GM19324 (cell line): ENCODE measurements around the gene CBX1.
"Not testable (repeated sequence)": the region's sequence is repeated elsewhere in the genome, so short reads cannot be mapped to it uniquely, and the experiment has no call there.

Source experiments
- ATAC-seq: cut with Tn5 transposase; IDR thresholded peaks from one replicate; pipeline ENCODE4 v1.9.1; 2021; ENCODE audit warnings: mild to moderate bottlenecking, moderate library complexity; ENCODE audit not compliant: unreplicated experiment, low FRiP score

CBX1 gene

DNA sequence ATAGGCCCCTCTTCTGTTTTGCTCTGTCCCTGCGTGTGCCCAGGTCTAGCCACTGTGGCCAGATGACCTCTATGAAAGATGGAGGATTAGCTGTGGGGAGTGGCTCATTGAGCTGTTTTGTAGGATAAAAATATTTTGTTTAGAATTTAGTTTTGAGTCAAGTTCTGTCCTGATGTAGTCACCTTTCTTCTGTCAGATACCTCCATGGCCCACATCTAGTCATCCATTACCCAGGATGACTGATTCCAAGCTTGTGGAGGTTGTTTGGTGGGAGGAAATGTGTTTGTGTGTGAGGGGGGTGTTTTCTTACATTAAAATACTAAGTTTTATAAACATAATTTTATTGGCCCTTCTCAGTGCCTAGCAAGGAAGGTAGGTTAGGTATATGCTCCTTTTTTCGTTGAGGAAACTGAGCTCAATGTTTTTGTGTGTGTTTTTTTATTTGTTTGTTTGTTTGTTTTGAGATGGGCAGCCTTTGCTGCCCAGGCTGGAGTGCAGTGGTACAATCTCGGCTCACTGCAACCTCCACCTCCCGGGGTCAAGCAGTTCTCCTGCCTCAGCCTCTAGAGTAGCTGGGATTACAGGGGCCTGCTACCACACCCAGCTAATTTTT, 22.6 kb upstream of the CBX1 start:
- no peak for ATAC-seq

DNA sequence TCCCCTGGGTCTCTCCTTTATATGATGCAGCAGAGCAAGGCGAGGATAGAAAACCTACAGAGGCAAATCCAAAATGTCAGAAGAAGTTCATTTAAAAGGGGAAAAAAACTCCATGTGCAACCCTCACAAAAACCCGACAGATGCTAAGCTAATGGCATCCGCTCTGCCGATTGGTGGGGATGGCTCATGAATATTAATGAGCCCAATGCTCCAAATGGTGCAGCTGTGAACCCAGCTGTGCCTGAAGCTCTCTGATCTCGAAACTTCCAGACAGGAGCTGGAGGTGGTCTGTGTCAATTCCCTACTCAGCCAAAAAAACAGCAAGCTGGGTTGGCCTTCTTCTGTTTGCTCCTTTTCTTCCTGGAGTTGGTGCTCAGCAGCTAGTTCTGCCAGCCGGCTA, 21.8 kb upstream of the CBX1 start:
- ATAC-seq = no peak

GRCh38 chr17:48122665-48123045, 21.4 kb upstream of the CBX1 start:
- no peak for ATAC-seq

DNA sequence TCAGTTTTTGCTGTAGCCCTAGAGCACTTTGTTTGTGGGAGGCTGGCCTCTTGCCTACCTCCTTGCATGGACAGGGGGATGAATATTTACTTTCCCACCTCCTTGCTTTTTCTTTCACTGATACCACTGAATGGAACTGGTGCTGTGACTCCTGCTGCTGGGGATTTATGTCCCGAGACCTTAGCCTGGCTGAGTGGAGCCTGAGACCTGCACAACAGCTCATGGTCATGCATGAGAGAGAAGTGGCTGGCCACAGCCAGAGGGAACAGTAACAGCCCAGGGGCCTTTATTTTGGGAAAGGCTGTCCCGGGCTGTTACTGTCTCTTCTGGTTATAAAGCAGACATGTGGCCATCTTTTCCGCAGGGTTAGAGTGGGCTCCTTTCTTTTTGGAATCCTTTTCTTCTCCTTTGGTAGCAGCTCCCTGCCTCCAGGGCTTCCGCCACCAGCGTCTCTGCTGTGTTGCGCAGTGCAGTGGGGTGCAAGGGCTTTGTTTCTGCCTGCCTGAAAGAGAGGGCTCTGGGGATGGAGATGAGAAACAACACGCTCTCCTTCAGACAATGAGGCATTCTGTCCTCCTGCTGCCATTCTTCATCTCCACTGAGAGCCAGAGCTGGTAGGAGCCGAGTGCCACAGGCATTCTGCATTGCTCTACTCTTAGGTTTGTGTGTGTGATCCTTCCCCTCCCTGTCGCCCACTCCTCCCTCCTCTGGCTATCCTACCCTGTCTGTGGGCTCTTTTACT, 20.8 kb upstream of the CBX1 start:
- no peak for ATAC-seq

DNA sequence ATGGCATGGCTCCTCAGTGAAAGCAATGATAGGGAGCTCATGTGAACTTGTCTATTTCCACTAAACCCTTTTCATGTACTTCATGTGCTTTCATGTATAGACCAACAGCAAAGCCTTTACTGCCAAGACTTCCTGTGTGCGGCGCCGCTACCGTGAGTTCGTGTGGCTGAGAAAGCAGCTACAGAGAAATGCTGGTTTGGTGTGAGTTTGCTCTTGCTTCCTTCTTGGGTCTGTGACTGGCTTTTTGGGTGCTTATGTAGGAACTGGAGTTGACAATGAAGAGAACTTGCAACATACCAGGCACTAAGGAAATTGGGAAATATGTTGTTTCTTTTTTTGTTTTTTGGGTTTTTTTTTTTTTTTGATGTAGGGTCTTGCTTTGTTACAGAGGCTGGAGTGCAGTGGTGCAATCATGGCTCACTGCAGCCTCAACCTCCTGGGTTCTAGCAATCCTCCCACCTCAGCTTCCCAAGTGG, 12.0 kb upstream of the CBX1 start:
- no peak for ATAC-seq

GRCh38 chr17:48111937-48112241, 10.6 kb upstream of the CBX1 start:
- no peak for ATAC-seq

GRCh38 chr17:48110761-48111160, 9.5 kb upstream of the CBX1 start:
- ATAC-seq = no peak

DNA sequence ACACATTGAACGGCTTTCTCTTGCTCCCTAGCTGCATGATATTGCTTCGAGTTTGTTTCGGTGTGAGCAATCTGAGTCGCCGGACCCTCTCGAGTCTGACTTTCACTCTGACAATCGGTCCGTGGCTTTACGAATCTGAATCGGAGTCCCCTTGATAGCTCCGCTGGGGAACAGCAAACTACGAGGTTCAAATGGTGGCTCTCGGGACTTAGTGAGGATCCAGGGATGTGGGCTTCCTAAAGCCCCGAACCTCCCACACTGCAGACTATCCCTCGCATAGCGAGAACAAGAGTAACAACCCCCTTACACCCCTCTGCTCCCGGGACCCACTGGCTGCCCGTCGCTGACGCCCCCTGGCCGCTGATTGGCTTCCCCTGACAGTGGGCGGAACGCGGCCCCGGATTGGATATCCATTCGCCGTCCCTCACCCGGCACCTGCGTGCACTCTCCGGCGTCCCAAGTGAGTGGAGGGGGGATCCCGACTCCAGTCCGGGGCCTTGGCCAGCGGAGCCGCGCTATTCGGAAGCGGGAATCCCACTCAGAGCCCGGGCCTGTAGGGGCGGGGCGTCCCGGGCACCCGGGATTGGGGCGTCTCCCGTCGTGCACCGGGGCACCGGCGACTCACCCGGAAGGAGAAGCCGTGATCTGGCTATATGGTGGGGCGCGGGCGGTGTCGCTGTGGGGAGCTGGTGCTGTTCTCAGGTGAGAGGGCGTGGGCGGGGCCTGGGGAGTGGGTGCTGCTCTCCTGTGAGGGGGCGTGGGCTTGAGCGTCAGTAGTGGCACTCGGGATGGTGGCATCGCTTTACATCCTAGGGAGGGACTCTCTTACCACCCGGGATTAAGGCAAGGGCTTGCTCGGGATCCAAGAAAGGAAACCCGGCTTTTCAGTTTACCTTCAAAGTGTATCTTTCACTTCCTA, 6.1 kb upstream of the CBX1 start, which contains the start of gene SNX11:
SNX11 (plus strand) TSS at position 630 of the 919 bp plus-strand sequence. CDS start 4,278 bp downstream, outside the sequence.
- ATAC-seq = peak; percentile 90

DNA sequence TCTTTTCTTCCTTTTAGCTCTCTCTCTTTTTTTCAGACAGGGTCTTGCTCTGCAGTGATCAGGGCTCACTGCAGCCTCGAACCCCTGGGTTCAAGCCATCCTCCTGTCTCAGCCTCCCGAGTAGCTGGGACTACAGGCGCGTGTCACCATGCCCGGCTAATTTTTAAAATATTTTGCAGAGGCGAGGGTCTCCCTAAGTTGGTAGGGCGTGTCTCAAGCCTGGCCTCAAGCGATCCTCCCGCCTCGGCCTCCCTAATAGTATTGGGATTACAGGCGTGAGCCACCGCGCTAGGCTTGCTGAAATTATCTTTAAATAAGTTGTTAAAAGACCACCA, 5.5 kb upstream of the CBX1 start:
- no peak for ATAC-seq

DNA sequence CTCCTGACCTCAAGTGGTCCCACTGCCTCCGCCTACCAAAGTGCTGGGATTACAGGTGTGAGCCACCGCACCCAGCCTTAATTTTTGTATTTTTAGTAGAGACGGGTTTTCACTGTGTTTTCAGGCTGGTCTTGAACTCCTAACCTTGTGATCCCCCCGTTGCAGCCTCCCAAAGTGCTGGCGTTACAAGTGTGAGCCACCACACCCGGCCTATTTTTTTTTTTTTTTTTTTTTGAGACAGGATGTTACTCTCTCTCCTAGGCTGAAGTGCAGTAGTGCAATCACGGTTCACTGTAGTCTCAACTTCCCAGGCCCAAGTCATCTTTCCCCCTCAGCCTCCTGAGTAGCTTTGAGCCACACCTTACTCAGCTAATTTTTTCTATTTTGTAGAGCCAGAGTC, 3.2 kb upstream of the CBX1 start:
- no peak for ATAC-seq

DNA sequence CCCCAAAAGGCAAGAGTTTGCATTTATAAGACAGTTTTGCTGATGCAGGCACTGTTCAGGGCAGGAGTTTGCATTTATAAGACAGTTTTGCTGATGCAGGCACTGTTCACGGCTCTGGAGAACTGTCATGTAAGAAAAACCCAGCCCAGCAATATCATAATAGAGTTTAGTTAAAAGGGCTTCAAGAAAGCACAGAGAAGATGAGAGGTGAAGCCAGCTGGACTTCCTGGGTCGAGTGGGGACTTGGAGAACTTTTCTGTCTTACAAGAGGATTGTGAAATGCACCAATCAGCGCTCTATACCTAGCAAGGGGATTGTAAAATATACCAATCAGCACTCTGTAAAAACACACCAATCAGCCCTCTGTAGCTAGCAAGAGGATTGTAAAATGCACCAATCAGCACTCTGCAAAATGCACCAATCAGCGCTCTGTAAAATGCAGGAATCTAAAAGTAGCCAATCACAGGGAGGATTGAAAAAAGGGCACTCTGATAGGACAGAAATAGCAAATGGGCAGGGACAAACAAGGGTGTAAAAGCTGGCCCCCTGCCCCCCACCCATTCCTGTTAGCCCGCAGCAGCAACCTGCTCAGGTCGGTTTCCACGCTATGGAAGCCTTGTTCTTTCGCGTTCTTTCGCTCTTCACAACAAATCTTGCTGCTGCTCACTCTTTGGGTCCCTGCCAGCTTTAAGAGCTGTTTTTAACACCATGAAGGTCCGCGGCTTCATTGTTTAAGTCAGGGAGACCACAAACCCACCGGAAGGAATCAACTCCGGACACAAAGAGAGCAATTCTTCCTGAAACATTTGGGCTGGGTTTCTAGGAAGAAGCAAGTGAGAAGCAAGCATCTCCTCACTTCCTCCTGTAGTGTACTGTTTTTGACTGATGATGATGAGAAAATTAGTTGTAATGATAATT, 1.8 kb upstream of the CBX1 start:
- no peak for ATAC-seq

- ATAC-seq = no peak
Observed at GRCh38 chr17:48102043-48102750, 919 bp upstream of the CBX1 start.

DNA sequence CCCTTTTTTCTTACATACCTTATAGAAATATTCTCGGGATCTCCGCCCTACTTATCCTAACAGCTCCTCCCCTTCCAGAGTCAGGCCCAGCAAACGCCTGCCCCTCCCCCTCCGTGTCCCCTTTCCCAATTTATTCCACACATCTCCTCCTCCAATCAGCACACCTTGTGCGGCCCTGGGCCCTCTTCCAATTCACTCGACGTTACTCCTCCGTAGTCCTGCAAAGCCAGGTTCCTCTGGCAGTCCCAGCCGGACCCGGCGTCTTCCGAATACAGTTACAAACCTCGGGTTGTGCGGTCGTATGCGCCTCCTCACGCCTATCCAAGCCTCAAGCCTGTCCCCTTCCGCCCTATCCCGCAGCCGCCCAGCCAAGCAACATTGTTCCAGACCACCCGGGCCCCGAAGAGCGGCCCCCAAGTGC, 677 bp downstream of the CBX1 start:
- no peak for ATAC-seq

DNA sequence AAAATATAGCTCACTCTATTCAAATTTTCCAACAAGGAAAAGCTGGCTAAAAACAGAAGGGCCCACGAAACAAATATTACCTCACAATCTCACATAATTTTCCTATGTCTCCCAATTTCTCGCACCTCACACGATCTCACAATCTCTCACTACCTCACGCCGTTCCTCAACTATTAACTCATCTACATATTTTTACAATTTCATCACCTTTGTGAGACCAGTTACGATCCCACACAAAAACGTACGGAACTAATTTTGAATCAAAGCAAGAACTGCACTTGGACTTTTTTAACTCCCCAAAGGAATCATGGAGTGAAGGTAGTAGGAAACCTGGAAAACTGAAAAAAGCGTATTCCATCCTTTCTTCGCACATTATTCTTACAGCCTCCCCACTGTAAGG, 1.1 kb downstream of the CBX1 start:
- no peak for ATAC-seq

GRCh38 chr17:48095611-48096010, 5.7 kb downstream of the CBX1 start:
- no peak for ATAC-seq

- ATAC-seq = no peak
Observed at GRCh38 chr17:48093341-48094045, 7.8 kb downstream of the CBX1 start.

- no peak for ATAC-seq
Observed at GRCh38 chr17:48084932-48085331, 16.3 kb downstream of the CBX1 start.

DNA sequence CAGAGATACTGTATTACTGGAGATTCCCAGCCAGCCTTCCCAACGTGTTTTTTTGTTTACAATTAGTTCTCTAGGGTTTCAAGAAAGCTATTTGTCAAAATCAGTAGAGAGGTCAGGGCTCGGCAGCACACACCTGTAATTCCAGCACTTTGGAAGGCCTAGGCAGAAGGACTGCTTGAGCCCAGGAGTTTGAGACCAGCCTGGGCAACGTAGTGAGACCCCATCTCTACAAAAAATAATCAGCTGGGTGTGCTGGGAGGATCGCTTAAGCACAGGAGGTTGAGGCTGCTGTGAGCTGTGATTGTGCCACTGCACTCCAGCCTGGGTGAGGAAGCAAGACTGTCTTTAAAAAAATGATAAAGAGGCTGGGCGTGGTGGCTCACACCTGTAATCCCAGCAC, 19.4 kb downstream of the CBX1 start:
- ATAC-seq = no peak

GRCh38 chr17:48077152-48077551, 24.1 kb downstream of the CBX1 start:
- not testable (repeated sequence) for ATAC-seq
